CD4-positive, alpha-beta T cell treated with Interleukin-17A for 4 hours (primary cell): ENCODE measurements around the gene NFXL1.

Experiments used
- DNase-seq: peaks from one replicate; pipeline ENCODE4 v3.0.0-alpha.2; 2020; ENCODE audit warnings: mixed read lengths

Gene NFXL1

DNA sequence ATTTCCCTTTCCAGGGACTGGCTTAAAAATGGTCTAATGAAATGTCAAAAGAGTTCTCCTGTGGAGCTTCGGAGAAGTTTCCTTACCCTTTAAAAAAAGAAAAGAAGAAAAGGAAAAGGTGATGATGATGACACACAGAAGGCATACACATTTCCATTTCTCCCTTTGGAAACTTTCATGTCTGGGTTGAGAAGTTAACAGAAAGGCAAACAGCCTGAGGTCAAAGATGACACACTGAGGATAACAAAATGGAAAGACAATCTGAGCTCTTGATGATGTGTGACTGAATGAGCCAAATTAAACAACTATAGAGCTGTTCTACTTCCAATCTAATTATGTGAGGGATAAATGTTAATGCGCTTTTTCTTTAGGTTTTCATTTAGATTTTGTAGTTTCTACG lies 32.2 kb downstream of the NFXL1 start:
- no peak for DNase-seq

DNA sequence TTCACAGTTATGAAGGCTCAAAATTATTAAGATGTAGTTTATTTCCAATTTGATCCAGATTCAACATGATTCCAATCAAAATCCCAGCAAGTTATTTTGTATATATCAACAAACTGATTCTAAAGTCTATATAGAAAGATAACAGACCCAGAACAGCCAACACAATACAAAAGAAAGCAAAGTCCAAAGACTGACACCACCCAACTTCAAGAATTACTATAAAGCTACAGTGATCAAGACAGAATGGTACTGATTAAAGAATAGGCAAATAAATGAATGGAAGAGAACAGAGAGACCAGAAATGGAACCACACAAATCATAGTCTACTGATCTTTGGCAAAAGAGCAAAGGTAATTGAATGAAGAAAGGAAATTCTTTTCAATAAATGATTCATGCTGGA lies 34.9 kb downstream of the NFXL1 start:
- no peak for DNase-seq

DNA sequence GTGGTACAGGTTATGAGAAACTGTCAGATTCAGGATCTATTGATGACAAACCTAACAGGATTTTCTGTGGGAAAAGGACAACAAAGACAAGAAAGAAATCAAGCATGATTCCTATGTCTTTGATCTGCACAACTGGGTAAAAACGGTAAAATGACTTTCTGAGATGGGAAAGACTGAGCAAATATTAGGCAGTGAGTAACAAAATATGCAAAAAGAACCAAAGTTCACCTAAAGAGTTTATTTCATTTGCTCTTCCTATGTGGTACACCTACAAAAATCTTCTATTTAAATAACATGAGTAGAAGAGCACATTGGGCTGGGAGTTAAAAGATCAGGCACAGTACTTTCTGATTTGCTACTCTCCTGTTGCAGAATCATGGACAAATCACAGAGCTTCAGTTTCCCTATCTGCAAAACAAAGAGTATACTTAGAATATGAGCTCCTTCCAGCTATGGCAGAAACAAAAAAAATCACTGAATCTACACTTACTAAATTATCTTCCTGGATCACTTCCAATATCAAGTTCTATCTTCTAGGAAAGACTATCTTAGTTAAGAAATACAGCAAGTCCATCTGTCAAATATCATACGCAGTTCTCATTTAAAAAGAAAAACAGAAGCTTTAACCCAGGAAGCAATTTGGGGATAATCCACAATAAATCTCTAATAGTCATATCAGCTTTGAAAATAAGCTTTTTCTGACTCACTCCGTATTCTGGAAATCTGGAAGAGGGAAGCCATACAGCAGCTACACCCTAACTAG lies 37.4 kb downstream of the NFXL1 start:
- no peak for DNase-seq

DNA sequence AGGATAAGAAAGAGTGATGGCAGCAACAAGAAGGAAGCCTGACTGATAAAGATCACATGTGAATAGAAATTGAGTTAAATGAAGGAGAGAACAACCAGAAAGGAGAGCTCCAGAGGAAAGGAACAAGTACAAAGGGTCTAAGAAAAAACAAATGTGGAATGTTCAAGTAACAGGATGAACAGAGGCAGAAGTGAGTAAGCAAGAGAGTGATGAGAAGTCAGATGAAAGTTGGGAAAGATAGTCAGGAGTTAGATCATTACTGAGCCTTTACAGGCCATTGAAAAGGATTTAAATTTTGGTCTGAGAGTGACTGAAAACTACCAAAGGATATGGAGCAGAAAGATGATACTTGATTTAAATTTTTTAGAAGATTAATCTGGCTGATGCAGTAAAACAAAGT lies 38.1 kb downstream of the NFXL1 start:
- DNase-seq = no peak

DNA sequence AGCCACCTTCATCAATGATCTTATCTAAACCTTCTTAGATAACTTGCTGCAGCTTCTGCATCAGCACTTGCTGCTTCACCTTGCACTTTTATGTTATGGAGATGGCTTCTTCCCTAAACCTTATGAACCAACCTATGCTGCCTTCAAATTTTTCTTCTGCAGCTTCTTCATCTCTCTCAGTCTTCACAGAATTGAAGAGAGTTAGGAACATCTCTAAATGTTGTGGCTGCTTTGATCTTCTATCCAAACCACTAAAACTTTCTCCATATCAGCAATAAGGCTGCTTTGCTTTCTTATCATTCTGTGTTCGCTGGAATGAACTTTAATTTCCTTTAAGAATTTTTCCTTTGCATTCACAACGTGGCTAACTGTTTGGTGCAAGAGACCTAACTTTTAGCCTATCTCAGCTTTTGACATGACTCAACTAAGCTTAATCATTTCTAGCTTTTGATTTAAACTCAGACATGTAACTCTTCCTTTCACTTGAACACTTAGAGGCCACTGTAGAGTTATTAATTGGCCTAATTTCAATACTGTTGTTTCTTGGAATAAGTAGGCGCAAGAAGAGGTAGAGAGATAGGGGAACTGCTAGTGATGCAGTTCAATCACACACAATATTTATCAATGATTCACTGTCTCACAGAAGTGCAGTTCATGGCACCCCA lies 40.4 kb downstream of the NFXL1 start:
- no peak for DNase-seq

DNA sequence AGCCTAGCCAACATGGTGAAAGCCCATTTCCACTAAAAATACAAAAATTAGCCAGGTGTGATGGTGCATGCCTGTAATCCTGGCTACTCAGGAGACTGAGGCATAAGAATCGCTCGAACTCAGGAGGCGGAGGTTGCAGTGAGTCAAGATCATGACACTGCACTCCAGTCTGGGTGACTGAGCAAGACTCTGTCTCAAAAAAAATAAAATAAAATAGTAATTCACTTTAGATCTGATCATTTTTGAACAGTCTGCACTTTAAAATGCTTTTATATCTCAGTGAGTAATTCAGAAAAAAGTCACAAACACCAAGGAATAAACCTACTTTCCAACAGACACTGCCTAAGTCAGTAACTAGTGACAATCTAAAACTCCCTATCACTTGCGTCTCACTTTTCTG lies 50.9 kb downstream of the NFXL1 start:
- no peak for DNase-seq

DNA sequence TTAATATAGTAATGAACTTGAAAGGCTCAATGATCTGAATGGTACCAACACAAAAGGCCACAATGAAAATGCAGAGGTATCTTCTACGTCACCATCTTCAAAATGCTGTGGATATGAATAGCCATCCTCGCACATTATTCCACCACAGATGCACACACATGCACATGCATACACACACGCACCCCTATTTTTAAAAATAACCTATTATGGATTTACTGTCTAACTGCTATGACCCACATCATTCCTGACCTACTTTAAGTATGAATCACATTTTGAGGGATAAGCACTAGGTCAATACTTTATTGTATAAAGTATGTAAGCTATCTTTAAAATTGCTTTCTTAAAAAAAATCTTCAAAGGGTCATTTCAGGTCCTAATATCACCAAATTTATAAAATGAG lies 52.1 kb downstream of the NFXL1 start:
- no peak for DNase-seq

DNA sequence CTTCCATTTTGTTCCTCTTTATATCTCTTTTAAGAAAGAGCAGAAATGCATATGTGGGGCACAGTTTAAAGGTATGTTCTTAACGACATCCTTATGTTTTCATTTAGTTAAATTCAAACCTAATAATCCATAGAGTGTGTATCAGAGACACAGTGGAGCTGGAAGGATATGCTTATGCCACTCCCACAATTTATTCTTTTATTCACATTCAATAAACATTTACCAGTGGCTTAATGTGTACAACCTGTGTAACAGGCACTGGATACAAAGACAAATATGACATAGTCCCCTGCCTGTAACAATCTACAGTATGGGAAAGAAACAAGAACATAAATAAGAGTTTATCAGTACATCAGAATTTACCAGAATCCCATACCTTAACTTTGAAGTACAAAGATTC lies 54.1 kb downstream of the NFXL1 start:
- no peak for DNase-seq

DNA sequence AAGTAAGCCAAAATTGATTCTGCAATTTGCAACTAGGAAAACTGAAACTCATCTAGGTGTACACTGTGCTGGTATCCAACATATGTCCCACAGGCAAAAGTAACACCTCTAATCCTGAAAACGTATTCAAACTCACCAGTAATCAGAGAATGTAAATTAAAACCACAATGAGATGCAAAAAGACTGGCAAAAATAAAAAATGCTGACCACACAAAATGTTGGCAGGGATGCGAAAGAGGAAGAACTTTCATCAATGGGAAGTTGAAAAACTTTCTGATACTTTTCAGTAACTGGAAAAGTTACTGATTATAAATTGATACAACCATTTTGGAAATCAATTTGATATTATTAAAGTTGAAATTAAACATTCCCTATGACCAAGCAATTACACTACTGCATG lies 56.4 kb downstream of the NFXL1 start:
- no peak for DNase-seq

DNA sequence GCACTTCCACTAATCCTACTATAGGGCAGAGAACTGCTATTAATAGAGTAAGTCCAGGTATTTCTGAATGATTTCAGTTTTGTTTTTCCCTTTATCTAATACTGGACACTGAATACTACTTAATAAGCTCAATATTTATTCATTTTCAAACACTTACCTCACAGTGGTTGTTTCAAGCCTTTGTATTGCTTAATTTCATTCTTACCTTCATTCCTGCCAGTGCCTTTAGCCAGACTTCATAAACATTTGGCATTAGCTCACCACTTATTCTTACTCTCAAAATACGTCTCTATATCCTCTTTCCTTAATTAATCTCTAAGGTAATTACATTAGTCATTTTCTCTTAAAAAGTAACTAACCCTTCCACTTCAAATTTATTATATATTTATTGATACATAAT lies 57.7 kb downstream of the NFXL1 start:
- no peak for DNase-seq

DNA sequence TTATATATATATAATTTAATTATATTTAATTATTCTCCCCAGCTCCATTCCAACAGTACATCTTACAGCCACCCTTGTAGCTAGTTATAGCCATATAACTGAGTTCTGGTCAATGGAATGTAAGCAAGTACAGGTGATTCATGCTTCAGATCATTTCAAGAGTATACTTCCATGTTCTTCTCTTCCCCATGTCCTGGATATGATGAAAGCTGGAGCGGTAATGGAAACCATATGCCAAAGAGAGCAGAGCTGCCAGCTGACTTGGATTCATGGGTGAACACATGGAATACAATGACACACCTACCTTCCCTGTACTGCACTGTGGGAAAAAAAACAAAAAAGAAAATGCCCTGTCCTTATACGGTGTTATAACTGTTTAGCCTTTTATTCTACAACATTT lies 59.0 kb downstream of the NFXL1 start:
- no peak for DNase-seq

DNA sequence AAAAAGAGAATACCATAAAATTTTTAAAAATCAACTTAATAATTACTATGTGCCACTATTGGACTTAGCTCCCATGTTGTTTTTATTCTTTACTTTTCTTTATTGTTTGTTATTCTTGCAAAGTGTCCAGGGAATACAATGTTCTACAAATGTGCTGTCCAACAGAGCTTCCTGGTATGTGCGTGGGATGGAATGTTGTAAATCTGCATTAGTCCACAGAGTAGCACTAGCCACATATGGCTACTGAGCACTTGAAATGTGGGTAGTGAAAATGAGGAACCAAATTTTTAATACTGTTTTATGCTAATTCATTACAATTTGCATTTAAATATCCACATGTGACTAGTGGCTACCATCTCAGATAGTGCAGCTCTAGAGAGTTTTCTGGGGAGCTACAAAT lies 62.2 kb downstream of the NFXL1 start:
- DNase-seq = no peak

DNA sequence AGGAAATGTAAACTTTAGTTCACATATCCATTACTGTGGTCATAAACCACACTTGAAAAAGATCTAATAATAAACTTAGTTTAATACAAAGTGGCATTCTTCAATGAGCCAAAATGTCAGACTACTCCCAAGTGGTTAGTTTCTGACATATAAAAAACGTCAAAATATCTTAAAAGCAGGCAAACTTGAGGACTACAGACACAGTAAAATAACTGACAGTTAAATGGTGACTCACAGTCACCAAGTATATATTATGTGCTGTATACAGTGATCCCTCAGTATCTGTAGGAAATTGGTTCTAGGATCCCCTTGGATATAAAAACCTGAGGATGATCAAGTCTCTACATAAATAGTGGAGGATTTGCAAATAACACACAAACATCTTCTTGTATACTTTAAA lies 64.9 kb downstream of the NFXL1 start:
- no peak for DNase-seq

DNA sequence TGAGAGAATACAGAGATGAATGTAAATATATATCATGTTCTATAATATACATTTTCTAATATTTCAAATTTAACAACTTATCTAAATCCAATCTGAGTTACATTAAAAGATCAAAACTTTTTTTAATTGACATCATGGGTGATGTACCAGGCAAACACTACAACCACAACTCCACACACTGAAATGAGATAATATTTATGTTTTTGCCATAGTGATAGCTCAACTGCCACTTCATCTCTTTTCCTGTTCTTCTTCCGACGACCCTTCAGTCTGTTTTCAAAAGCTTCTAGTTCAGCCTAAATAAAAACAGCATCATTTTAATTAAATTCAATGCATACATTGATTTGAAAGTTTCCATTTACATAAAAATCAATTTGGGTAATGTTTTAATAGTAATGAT lies 66.3 kb downstream of the NFXL1 start:
- no peak for DNase-seq

DNA sequence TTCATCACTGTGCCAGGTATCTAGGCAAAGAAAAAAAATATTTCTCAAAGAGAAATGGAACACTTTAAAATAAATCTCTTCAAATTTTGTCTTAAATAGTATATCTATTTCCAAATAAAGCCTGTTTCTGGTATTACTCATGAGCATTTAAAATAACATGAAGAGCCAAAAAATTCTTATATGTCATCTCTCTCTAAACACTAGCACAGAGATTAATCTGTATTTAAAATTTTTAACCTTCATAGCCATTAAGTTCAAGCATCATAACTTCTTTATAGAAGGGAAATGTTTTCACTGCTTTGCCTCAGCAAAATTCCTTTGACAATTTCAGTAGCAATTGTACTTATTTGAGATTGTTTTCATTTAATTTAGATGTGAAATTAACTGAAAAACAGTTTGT lies 71.4 kb downstream of the NFXL1 start:
- DNase-seq = no peak

DNA sequence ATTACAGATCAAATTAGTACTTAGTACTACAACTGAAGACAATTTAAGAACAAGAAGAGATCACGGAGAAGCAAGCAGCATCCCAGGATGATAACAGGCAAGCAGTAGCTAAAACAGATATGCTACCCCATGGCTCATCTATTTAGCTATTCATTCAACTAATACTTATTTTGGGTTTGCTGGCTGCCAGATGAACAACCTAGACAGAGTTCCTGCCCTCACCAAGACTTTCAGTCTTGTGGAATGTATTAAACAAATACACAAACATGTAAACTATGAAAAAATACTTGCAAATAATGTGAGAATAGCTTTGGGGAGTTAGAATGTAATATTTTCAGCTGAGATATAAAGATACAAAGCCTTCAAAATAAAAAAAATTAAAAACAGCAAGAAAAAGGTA lies 74.1 kb downstream of the NFXL1 start:
- DNase-seq = no peak

DNA sequence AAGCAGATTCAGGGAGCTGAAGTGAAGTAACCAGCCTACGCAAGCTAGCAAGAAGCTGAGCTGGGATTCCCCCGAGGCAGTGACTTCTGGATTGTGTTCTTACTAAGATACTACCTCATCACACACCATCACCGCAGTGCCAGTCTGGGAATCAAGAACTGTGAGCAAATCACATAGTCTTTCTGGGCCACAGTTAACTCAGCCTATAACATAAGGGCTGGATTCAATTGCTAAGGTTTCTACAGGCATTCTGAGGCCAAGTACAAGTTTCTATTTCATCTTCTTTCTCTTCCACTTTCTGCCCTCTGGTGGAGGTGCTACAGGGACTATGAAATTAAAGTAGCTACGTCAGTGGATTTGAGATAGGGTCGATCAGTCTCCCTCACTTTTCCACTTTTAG lies 75.1 kb downstream of the NFXL1 start:
- peak; percentile 12 for DNase-seq

DNA sequence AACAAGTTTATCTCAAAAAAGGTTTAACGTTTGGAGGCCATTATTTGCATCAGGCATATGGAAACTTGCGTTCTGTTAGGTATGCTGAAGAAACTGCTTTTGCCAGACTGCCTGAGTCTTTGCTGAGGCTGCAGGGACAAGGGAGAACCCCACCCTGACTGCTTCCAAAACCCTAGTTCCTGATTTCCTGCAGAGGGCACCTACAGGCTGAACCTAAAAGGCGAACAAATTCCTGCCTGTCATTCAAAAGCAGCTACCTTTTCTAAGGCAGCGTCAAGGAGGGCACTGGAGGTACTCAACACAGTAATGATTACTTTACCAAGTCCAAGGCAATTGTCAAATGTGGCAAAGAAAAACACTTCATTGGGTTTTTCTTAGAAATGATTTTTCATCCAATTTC lies 75.9 kb downstream of the NFXL1 start:
- no peak for DNase-seq

DNA sequence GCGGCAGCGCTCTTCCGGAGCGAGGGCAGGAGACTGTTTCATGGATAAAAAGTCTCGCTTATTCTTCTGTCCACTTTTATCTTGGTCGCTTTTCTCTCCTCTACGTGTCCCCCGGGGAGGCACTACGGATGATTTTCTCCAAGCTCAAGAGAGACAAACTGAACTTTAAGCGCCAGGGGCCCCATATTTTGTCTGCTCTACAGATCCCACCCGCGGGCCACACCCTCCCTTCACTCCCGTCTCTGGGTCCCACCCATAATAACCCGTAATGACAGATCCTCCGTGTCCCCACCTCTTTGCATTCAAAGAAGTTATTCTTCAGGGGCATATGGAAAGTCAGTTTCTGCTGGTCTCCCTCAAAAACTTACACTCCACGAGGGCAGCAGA lies 76.5 kb downstream of the NFXL1 start, which contains the start of gene CORIN:
CORIN (minus strand) TSS at position 160 of the 387 bp plus-strand sequence; CDS start at position 42, 118 bp downstream.
- no peak for DNase-seq

DNA sequence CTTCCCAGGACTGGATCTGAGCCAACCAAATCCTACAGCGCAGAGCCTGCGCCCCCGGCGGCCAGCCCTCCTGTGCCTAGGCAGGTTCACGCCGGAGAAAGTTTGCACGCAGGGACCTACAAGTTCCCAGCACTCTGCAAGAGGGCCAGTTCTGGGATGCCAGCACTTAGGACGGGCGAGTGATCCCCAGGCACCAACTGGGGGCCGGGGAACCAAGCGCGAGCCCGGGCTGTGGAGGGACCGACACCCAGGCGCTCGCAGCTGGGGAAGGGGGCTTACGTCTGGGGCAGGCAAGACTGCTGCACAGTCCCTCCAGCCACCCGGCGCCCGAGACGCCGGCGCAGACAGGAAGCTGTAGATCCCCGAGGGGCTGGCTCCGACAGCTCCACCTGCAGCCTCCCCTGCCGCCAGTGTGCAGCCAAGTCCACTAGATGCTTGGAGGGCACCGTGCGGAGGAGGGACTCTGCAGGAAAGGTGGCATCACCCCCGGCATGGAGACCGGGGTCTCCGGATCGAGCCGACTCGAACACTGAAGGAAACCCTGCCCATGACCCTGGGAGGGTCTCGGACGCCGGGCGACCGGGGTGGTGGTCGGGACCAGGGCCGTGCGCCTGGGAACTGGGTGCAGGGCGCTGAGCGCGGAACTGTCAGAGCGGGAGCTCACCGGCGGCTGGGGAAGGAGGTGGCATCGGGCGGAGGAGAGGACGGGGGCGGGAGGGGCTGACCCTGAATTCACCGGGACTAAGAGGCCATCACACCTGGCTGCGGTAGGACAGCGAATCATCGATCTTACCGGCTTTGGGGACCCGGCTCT lies 77.1 kb downstream of the NFXL1 start:
- peak; percentile 64 for DNase-seq

DNA sequence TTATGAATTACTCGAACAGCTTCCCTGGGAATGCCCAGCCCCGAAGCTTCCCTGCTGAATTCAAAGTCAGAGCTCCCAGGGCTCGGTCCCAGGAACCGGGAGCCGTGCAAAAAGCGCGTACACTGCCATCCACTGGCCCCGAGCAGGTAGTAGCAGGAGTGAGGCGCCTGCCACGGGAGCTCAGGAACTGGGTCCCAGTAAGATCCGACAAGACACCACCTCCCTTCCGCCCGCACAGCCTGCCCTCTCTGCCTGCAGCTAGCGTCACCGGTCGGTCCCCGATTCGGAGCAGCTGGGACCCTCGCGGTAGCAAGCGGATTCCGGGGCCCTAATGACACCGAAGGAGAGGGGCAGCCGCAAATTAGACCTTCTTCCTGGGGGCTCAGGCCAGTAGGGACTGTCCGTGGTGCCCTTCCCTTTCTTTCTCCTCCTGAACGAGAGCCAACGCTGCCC lies 77.7 kb downstream of the NFXL1 start:
- peak; percentile 72 for DNase-seq

DNA sequence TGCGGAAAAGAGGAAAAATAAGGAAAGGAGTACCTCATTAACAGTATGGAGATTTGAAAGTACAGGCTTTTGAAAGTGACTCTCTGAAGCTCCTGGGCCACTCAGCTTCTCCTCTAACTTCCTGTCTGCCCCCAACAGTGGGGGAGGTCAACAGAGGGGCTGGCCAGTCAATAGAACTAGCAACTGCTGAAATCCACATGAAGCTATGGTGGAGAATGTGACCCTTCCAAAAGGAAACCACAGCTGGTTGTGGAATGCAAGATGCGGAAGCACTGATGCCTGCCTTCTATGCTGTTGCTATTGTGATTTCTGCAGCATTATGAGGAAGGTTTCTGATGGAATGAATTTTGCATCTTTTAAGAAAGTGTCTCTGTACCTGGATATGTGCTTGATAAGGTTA lies 78.9 kb downstream of the NFXL1 start:
- DNase-seq = no peak

DNA sequence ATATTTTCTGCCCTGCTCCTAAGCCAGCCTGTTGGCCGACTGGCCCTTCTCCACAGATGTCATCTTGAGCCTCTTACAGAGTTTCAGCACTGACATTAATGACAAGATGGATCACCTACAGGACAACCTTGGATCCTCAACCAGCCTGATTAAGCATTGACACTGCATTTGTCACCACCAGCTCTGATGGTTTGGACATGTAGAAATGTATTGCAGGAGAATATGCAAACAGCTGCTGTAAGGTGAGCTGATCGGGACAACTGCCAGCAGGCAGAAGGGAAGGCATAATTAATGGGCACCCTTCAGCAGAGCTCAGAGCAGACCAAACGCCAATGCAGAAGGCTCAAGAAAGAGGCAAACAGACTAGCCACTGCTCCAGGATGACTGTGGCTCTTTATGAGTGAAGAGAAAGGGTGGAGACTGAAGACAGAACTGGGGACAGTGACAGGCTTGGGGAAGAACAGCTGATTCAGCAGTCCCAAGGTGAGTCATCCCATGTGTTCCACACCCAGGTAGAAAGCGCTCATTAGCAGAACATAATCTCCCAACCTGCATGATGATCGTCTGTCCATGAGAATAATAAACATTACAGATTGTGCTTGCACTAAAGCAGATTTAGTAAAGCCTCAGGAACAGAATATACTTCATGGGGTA lies 83.2 kb downstream of the NFXL1 start:
- no peak for DNase-seq
